SK-N-SH treated with all-trans-retinoic acid at 6 μM for 48 hours (cell line): ENCODE data around the gene HSD11B1.

ENCODE experiments used
- ARNTL ChIP-seq: fragments of 450-650 bp; formaldehyde crosslinking; IDR thresholded peaks from 2 replicates; pipeline ENCODE4 v1.5.0; 2020; ENCODE audit warnings: low read depth, mild to moderate bottlenecking, moderate library complexity, borderline replicate concordance
- BACH2 ChIP-seq: fragments of 250-450 bp; sonication (Bioruptor Pico); IDR thresholded peaks from 2 replicates; pipeline ENCODE4 v1.9.0; 2021; ENCODE audit warnings: mild to moderate bottlenecking, borderline replicate concordance
- OSR1 ChIP-seq: fragments of 250-450 bp; sonication (Bioruptor Pico); IDR thresholded peaks from 2 replicates; pipeline ENCODE4 v1.8.0; 2022; ENCODE audit warnings: moderate library complexity, mild to moderate bottlenecking, inconsistent platforms
- PATZ1 ChIP-seq: fragments of 250-450 bp; sonication (Bioruptor Pico); IDR thresholded peaks from 2 replicates; pipeline ENCODE4 v1.8.0; 2020; ENCODE audit warnings: mild to moderate bottlenecking, moderate library complexity, borderline replicate concordance
- RARB ChIP-seq: fragments of 250-450 bp; sonication (Bioruptor Pico); IDR thresholded peaks from 2 replicates; pipeline ENCODE4 v1.8.0; 2021; ENCODE audit warnings: mild to moderate bottlenecking, moderate library complexity
- TSHZ2 ChIP-seq: fragments of 250-450 bp; sonication (Bioruptor Pico); IDR thresholded peaks from 2 replicates; pipeline ENCODE4 v1.5.0; 2020; ENCODE audit warnings: mild to moderate bottlenecking, moderate library complexity
- ZC3H10 ChIP-seq: fragments of 250-450 bp; sonication (Bioruptor Pico); IDR thresholded peaks from 2 replicates; pipeline ENCODE4 v1.5.1; 2021; ENCODE audit warnings: mild to moderate bottlenecking, moderate library complexity
- ZFP3 ChIP-seq: fragments of 250-450 bp; sonication (Bioruptor Pico); IDR thresholded peaks from 2 replicates; pipeline ENCODE4 v1.5.0; 2020; ENCODE audit warnings: mild to moderate bottlenecking, moderate library complexity
- ZFP30 ChIP-seq: fragments of 450-650 bp; formaldehyde crosslinking; IDR thresholded peaks from 2 replicates; pipeline ENCODE4 v1.5.0; 2022; ENCODE audit warnings: mild to moderate bottlenecking, moderate library complexity
- ZNF70 ChIP-seq: fragments of 450-650 bp; formaldehyde crosslinking; IDR thresholded peaks from 2 replicates; pipeline ENCODE4 v1.5.0; 2020; ENCODE audit warnings: mild to moderate bottlenecking, moderate library complexity
- ZNF8 ChIP-seq: fragments of 450-650 bp; formaldehyde crosslinking; IDR thresholded peaks from 2 replicates; pipeline ENCODE4 v1.5.0; 2020; ENCODE audit warnings: mild to moderate bottlenecking, moderate library complexity
- TF ChIP-seq, protein P1 (sequence below): fragments of 250-450 bp; sonication (Bioruptor Pico); IDR thresholded peaks from 2 replicates; pipeline ENCODE4 v1.5.1; 2020; ENCODE audit warnings: low read depth, mild to moderate bottlenecking, moderate library complexity

GRCh38 chr1:209692296-209692695 lies 12.3 kb upstream of the HSD11B1 start:
- TF ChIP-seq, protein P1, sequence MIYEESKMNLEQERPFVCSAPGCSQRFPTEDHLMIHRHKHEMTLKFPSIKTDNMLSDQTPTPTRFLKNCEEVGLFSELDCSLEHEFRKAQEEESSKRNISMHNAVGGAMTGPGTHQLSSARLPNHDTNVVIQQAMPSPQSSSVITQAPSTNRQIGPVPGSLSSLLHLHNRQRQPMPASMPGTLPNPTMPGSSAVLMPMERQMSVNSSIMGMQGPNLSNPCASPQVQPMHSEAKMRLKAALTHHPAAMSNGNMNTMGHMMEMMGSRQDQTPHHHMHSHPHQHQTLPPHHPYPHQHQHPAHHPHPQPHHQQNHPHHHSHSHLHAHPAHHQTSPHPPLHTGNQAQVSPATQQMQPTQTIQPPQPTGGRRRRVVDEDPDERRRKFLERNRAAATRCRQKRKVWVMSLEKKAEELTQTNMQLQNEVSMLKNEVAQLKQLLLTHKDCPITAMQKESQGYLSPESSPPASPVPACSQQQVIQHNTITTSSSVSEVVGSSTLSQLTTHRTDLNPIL (CRISPR knock-in tag): no peak
- TF ChIP-seq ARNTL (CRISPR knock-in tag) (no peak), ZFP30 (no peak), RARB (CRISPR knock-in tag) (no peak), PATZ1 (CRISPR knock-in tag) (no peak), TSHZ2 (CRISPR knock-in tag) (no peak), ZNF8 (CRISPR knock-in tag) (no peak), ZNF70 (CRISPR knock-in tag) (no peak), ZC3H10 (CRISPR knock-in tag) (no peak), BACH2 (CRISPR knock-in tag) (no peak), ZFP3 (CRISPR knock-in tag) (no peak), OSR1 (no peak)
